ENCODE results near the gene SEMA6D.

Gene SEMA6D

DNA sequence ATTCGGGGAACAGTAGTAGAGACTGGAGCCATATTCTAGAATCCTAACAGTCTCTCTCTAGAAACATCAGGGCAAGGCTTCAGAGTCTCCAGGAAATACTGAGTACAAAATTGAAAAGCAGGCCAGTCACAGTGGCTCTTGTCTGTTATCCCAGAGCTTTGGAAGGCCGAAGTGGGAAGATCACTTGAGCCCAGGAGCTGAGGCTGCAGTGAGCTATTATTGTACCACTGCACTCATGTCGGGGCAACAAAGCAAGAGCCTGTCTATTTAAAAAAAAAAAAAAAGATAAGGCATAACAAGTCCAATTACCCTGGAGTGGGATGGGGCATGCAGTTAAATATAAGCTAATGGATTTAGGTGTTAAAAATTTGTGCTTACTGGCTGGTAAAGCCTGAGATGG, 79.0 kb downstream of the SEMA6D start:
- Histone ChIP-seq H2BK120ac (ENCODE audit: low read depth, low read length) (no peak overlapping the region), H2BK5ac (ENCODE audit: low read depth, low read length, poor library complexity, severe bottlenecking) (no peak overlapping the region), H3K4ac (ENCODE audit: low read depth in 1 of 2, low read length in 2 of 2) (no peak overlapping the region), H2BK15ac (ENCODE audit: low read depth, poor library complexity, severe bottlenecking) (no peak overlapping the region), H3K9ac (ENCODE audit: low read length) (no peak overlapping the region), H3K27me3 (ENCODE audit: control insufficient read depth in 1 of 2, insufficient read depth in 1 of 2, low read length in 2 of 2) (peaks cover 0 to 9% of the 10 kb centered on the region in 2 experiments), H3K9me3 (ENCODE audit: control insufficient read depth, low read length) (no peaks in the 10 kb centered on the region), H3K27ac (ENCODE audit: low read length, poor library complexity, severe bottlenecking) (no peak overlapping the region), H3K4me2 (ENCODE audit: low read length, poor library complexity, severe bottlenecking) (no peak overlapping the region), H3K4me1 (ENCODE audit: control insufficient read depth, insufficient read depth, low read depth, low read length) (no peaks in the 10 kb centered on the region), H3K36me3 (ENCODE audit: control insufficient read depth in 1 of 2, insufficient read depth in 2 of 2, low read depth in 1 of 2, low read length in 2 of 2) (no peaks in the 10 kb centered on the region), H4K8ac (ENCODE audit: low read length) (no peak overlapping the region), H3K79me1 (replicated peaks; ENCODE audit: low read length, poor library complexity, severe bottlenecking) (no peaks in the 10 kb centered on the region), H2AK5ac (ENCODE audit: low read length, severe bottlenecking) (no peak overlapping the region), H2BK12ac (ENCODE audit: low read length in 2 of 2) (no peak overlapping the region), H3K14ac (ENCODE audit: low read length in 2 of 2) (no peak overlapping the region), H3K18ac (ENCODE audit: low read depth in 1 of 2, low read length in 2 of 2) (no peak overlapping the region), H3K23ac (ENCODE audit: low read length in 2 of 2) (no peak overlapping the region), H4K91ac (ENCODE audit: low read length) (no peak overlapping the region), H3K4me3 (ENCODE audit: insufficient read depth in 1 of 2, low read depth in 1 of 2, low read length in 2 of 2) (no peak overlapping the region), H2AFZ (ENCODE audit: low read depth, low read length) (no peak overlapping the region)
- DNase-seq: no peak
- WGBS: 90% methylated on average over 2 of the region's 3 CpGs

DNA sequence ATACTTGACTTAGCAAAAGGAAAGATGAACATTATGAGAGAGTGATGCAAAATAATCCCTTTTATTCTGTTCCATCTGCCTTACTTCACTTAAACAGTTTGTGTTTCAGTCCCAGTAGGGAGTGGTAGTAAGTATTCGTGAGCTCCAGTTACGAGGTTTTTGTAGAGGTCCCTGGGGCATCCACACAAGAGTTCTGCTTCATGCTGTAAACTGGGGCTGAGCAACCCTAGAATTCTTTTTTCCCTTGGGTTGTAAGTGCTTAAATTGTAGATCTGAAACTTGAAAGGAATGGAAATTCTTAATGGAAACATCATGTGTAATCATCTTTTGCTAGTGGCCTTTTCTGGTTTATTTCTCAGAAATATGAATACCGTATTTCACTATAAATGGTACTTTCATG, 79.5 kb downstream of the SEMA6D start:
- H2BK12ac ChIP-seq (ENCODE audit: low read length in 2 of 2): no peak overlapping the region
- H3K14ac ChIP-seq (ENCODE audit: low read length in 2 of 2): no peak overlapping the region
- no peak overlapping the region for H2BK120ac ChIP-seq (ENCODE audit: low read depth, low read length)
- no peak overlapping the region for H3K18ac ChIP-seq (ENCODE audit: low read depth in 1 of 2, low read length in 2 of 2)
- no peak overlapping the region for H4K8ac ChIP-seq (ENCODE audit: low read length)
- peaks cover 0 to 14% of the 10 kb centered on the region in 2 experiments for H3K27me3 ChIP-seq (ENCODE audit: control insufficient read depth in 1 of 2, insufficient read depth in 1 of 2, low read length in 2 of 2)
- WGBS: 69% methylated on average over 2 of the region's 3 CpGs
- no peaks in the 10 kb centered on the region for H3K79me1 ChIP-seq (replicated peaks; ENCODE audit: low read length, poor library complexity, severe bottlenecking)
- no peak overlapping the region for H3K27ac ChIP-seq (ENCODE audit: low read length, poor library complexity, severe bottlenecking)
- no peak overlapping the region for H4K91ac ChIP-seq (ENCODE audit: low read length)
- H3K9ac ChIP-seq (ENCODE audit: low read length): no peak overlapping the region
- no peak overlapping the region for H3K4me3 ChIP-seq (ENCODE audit: insufficient read depth in 1 of 2, low read depth in 1 of 2, low read length in 2 of 2)
- no peak for DNase-seq
- H3K4me2 ChIP-seq (ENCODE audit: low read length, poor library complexity, severe bottlenecking): no peak overlapping the region
- no peak overlapping the region for H2BK15ac ChIP-seq (ENCODE audit: low read depth, poor library complexity, severe bottlenecking)
- no peaks in the 10 kb centered on the region for H3K4me1 ChIP-seq (ENCODE audit: control insufficient read depth, insufficient read depth, low read depth, low read length)
- H2BK5ac ChIP-seq (ENCODE audit: low read depth, low read length, poor library complexity, severe bottlenecking): no peak overlapping the region
- H3K9me3 ChIP-seq (ENCODE audit: control insufficient read depth, low read length): no peaks in the 10 kb centered on the region
- H2AK5ac ChIP-seq (ENCODE audit: low read length, severe bottlenecking): no peak overlapping the region
- H3K23ac ChIP-seq (ENCODE audit: low read length in 2 of 2): no peak overlapping the region
- H3K36me3 ChIP-seq (ENCODE audit: control insufficient read depth in 1 of 2, insufficient read depth in 2 of 2, low read depth in 1 of 2, low read length in 2 of 2): no peaks in the 10 kb centered on the region
- no peak overlapping the region for H3K4ac ChIP-seq (ENCODE audit: low read depth in 1 of 2, low read length in 2 of 2)
- no peak overlapping the region for H2AFZ ChIP-seq (ENCODE audit: low read depth, low read length)

DNA sequence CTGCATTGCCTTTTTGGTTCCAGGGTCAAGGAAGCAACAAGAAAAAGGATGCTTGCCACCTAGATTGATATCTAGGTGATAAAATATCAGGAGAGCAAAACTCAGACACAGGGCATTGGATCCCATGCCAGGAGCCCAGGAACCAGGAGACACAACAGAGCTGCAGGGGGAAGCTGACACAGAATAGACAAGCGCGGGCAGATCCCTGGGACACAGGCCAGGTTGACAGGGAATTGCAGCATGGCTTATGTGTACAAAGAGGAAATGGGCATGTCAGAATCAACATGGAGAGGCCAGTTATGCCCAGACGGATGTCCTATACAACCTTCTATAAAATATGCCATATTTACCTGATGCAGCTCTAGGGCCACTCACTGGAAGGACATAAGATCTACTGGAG, 84.2 kb downstream of the SEMA6D start:
- peak overlapping the region in 1 of 2 experiments; percentile 46 for H3K14ac ChIP-seq (ENCODE audit: low read length in 2 of 2)
- no peak overlapping the region for H3K4me2 ChIP-seq (ENCODE audit: low read length, poor library complexity, severe bottlenecking)
- no peak overlapping the region for H2BK5ac ChIP-seq (ENCODE audit: low read depth, low read length, poor library complexity, severe bottlenecking)
- no peaks in the 10 kb centered on the region for H3K36me3 ChIP-seq (ENCODE audit: control insufficient read depth in 1 of 2, insufficient read depth in 2 of 2, low read depth in 1 of 2, low read length in 2 of 2)
- H3K9me3 ChIP-seq (ENCODE audit: control insufficient read depth, low read length): no peaks in the 10 kb centered on the region
- no peak overlapping the region for H3K4me3 ChIP-seq (ENCODE audit: insufficient read depth in 1 of 2, low read depth in 1 of 2, low read length in 2 of 2)
- no peaks in the 10 kb centered on the region for H3K79me1 ChIP-seq (replicated peaks; ENCODE audit: low read length, poor library complexity, severe bottlenecking)
- no peak overlapping the region for H3K27ac ChIP-seq (ENCODE audit: low read length, poor library complexity, severe bottlenecking)
- no peak overlapping the region for H4K91ac ChIP-seq (ENCODE audit: low read length)
- H3K27me3 ChIP-seq (ENCODE audit: control insufficient read depth in 1 of 2, insufficient read depth in 1 of 2, low read length in 2 of 2): peaks cover 0 to 30% of the 10 kb centered on the region in 2 experiments
- H2AK5ac ChIP-seq (ENCODE audit: low read length, severe bottlenecking): no peak overlapping the region
- no peaks in the 10 kb centered on the region for H3K4me1 ChIP-seq (ENCODE audit: control insufficient read depth, insufficient read depth, low read depth, low read length)
- no peak overlapping the region for H3K4ac ChIP-seq (ENCODE audit: low read depth in 1 of 2, low read length in 2 of 2)
- H2BK15ac ChIP-seq (ENCODE audit: low read depth, poor library complexity, severe bottlenecking): no peak overlapping the region
- H3K18ac ChIP-seq (ENCODE audit: low read depth in 1 of 2, low read length in 2 of 2): no peak overlapping the region
- no peak for DNase-seq
- no peak overlapping the region for H4K8ac ChIP-seq (ENCODE audit: low read length)
- WGBS: 96% methylated on average over 3 of the region's 3 CpGs
- no peak overlapping the region for H2BK12ac ChIP-seq (ENCODE audit: low read length in 2 of 2)
- no peak overlapping the region for H2AFZ ChIP-seq (ENCODE audit: low read depth, low read length)
- no peak overlapping the region for H3K9ac ChIP-seq (ENCODE audit: low read length)
- no peak overlapping the region for H3K23ac ChIP-seq (ENCODE audit: low read length in 2 of 2)
- H2BK120ac ChIP-seq (ENCODE audit: low read depth, low read length): no peak overlapping the region

DNA sequence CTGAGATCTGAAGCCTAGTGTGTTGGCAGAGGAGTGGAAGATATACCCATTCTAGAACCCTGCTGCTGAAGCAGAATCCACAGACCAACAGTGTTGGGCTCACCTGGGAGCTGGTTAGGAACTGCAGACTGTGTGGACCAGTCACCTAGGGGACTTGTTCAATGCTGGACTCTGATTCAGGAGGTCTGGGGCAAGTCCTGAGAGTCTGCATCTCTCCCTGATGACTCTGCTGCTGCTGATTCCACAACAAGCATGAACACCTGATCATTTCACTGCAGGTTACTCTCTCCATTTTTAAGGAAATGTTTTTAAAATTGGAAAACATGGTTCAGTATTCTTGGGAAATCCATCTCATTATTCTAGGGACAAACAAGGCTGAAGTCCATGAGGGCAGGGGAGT, 84.9 kb downstream of the SEMA6D start:
- H4K91ac ChIP-seq (ENCODE audit: low read length): no peak overlapping the region

More for the DNA sequence above, 84.9 kb downstream of the SEMA6D start:
- H3K36me3 ChIP-seq (ENCODE audit: control insufficient read depth in 1 of 2, insufficient read depth in 2 of 2, low read depth in 1 of 2, low read length in 2 of 2): no peaks in the 10 kb centered on the region
- no peak overlapping the region for H3K27ac ChIP-seq (ENCODE audit: low read length, poor library complexity, severe bottlenecking)
- H3K14ac ChIP-seq (ENCODE audit: low read length in 2 of 2): no peak overlapping the region
- H3K4ac ChIP-seq (ENCODE audit: low read depth in 1 of 2, low read length in 2 of 2): no peak overlapping the region
- no peaks in the 10 kb centered on the region for H3K4me1 ChIP-seq (ENCODE audit: control insufficient read depth, insufficient read depth, low read depth, low read length)
- H3K9ac ChIP-seq (ENCODE audit: low read length): no peak overlapping the region
- no peak overlapping the region for H3K18ac ChIP-seq (ENCODE audit: low read depth in 1 of 2, low read length in 2 of 2)
- peaks cover 0 to 30% of the 10 kb centered on the region in 2 experiments for H3K27me3 ChIP-seq (ENCODE audit: control insufficient read depth in 1 of 2, insufficient read depth in 1 of 2, low read length in 2 of 2)
- H3K9me3 ChIP-seq (ENCODE audit: control insufficient read depth, low read length): no peaks in the 10 kb centered on the region
- H2AFZ ChIP-seq (ENCODE audit: low read depth, low read length): no peak overlapping the region
- no peak overlapping the region for H3K23ac ChIP-seq (ENCODE audit: low read length in 2 of 2)
- H2BK15ac ChIP-seq (ENCODE audit: low read depth, poor library complexity, severe bottlenecking): peak overlapping the region; percentile 48
- no peaks in the 10 kb centered on the region for H3K79me1 ChIP-seq (replicated peaks; ENCODE audit: low read length, poor library complexity, severe bottlenecking)
- no peak overlapping the region for H2BK5ac ChIP-seq (ENCODE audit: low read depth, low read length, poor library complexity, severe bottlenecking)
- H2BK120ac ChIP-seq (ENCODE audit: low read depth, low read length): no peak overlapping the region
- H3K4me2 ChIP-seq (ENCODE audit: low read length, poor library complexity, severe bottlenecking): no peak overlapping the region
- no peak overlapping the region for H4K8ac ChIP-seq (ENCODE audit: low read length)
- no peak overlapping the region for H3K4me3 ChIP-seq (ENCODE audit: insufficient read depth in 1 of 2, low read depth in 1 of 2, low read length in 2 of 2)
- H2AK5ac ChIP-seq (ENCODE audit: low read length, severe bottlenecking): no peak overlapping the region
- no peak for DNase-seq
- H2BK12ac ChIP-seq (ENCODE audit: low read length in 2 of 2): no peak overlapping the region

Measured in mesenchymal stem cell (in vitro differentiated cells and primary cell).